CD14-positive monocyte (primary cell): Measurements from ENCODE around the gene EME2. TPM values are rescaled to one million over a fixed set of nuclear protein-coding genes. Genes with fewer than 3 reads are reported as not detected.

ENCODE experiments used
- DNase-seq, 3 donors: peaks; one replicate each; pipeline ENCODE4 v3.0.0-alpha.2; 2011 to 2022
- H2AFZ ChIP-seq: 2 replicates; pipeline ENCODE4 v1.6.0; 2012; ENCODE audit warnings: mild to moderate bottlenecking, low read depth, low read length, inconsistent platforms; ENCODE audit not compliant: insufficient read depth, poor library complexity, severe bottlenecking
- H3K27ac ChIP-seq, 2 donors: 1 replicate in 1 of 2; 2 replicates in 1 of 2; pipeline ENCODE4 v1.5.1; 2012 to 2013; ENCODE audit warnings: low read length in 2 of 2, control low read depth in 1 of 2, inconsistent platforms in 1 of 2, low read depth in 1 of 2, mild to moderate bottlenecking in 1 of 2
- H3K27me3 ChIP-seq, 2 donors: one replicate each; pipeline versions ENCODE4 v1.6.0 to v1.6.1; 2011 to 2013; ENCODE audit warnings: low read length in 2 of 2; ENCODE audit not compliant: control insufficient read depth in 2 of 2, insufficient read depth in 2 of 2
- H3K36me3 ChIP-seq, 2 donors: replicated peaks in 1 of 2; 1 replicate in 1 of 2; 2 replicates in 1 of 2; pipeline versions ENCODE4 v1.5.1 to v1.6.1; 2012 to 2013; ENCODE audit warnings: low read length in 2 of 2, control low read depth in 1 of 2, inconsistent platforms in 1 of 2, mild to moderate bottlenecking in 1 of 2; ENCODE audit not compliant: insufficient read depth in 2 of 2, control insufficient read depth in 1 of 2
- H3K4me1 ChIP-seq, 2 donors: 1 replicate in 1 of 2; 2 replicates in 1 of 2; pipeline versions ENCODE4 v1.5.1 to v1.6.1; 2012 to 2013; ENCODE audit warnings: low read length in 2 of 2, control low read depth in 1 of 2, inconsistent platforms in 1 of 2, mild to moderate bottlenecking in 1 of 2, moderate library complexity in 1 of 2; ENCODE audit not compliant: insufficient read depth in 2 of 2, control insufficient read depth in 1 of 2
- H3K4me2 ChIP-seq: replicated peaks from 2 replicates; pipeline ENCODE3; 2012; ENCODE audit warnings: low read length, moderate library complexity, mild to moderate bottlenecking; ENCODE audit not compliant: poor library complexity, severe bottlenecking; ENCODE audit errors: extremely low read depth
- H3K4me3 ChIP-seq, 3 experiments: fragments of 200-600 bp in 1 of 3; sonication (generic) in 1 of 3; replicated peaks in 1 of 3; 1 replicate in 2 of 3; 2 replicates in 1 of 3; pipeline ENCODE4 v1.5.1; 2011 to 2013; ENCODE audit warnings: low read length in 3 of 3, mild to moderate bottlenecking in 3 of 3, control low read depth in 2 of 3, low read depth in 2 of 3, inconsistent platforms in 1 of 3, moderate library complexity in 1 of 3
- H3K79me2 ChIP-seq: 2 replicates; pipeline ENCODE4 v1.6.0; 2012; ENCODE audit warnings: mild to moderate bottlenecking, control low read depth, inconsistent platforms, low read length, moderate library complexity; ENCODE audit not compliant: insufficient read depth
- H3K9ac ChIP-seq: 2 replicates; pipeline ENCODE4 v1.6.0; 2017; ENCODE audit warnings: low read length, mild to moderate bottlenecking; ENCODE audit not compliant: insufficient read depth, poor library complexity, severe bottlenecking
- H3K9me3 ChIP-seq, 2 donors: replicated peaks in 1 of 2; 1 replicate in 1 of 2; 2 replicates in 1 of 2; pipeline versions ENCODE4 v1.5.1 to v1.6.1; 2012 to 2013; ENCODE audit warnings: low read length in 2 of 2, control low read depth in 1 of 2; ENCODE audit not compliant: control insufficient read depth in 1 of 2, insufficient read depth in 1 of 2
- H4K20me1 ChIP-seq: 2 replicates; pipeline ENCODE4 v1.6.0; 2012; ENCODE audit warnings: mild to moderate bottlenecking, low read length, control low read depth, moderate library complexity; ENCODE audit not compliant: insufficient read depth
- H3K27ac Mint-ChIP-seq, 7 donors: one replicate each; pipeline ENCODE4 v1.8.0; 2020; ENCODE audit warnings: mild to moderate bottlenecking in 7 of 7, mixed read lengths in 7 of 7, moderate library complexity in 6 of 7, inconsistent platforms in 2 of 7
- H3K27me3 Mint-ChIP-seq, 3 donors: one replicate each; pipeline ENCODE4 v1.8.0; 2021 to 2022; ENCODE audit warnings: low read depth in 3 of 3, mild to moderate bottlenecking in 3 of 3, mixed read lengths in 3 of 3, moderate library complexity in 3 of 3, inconsistent platforms in 1 of 3
- H3K36me3 Mint-ChIP-seq, 2 donors: one replicate each; pipeline ENCODE4 v1.8.0; 2020; ENCODE audit warnings: mixed read lengths in 2 of 2, inconsistent platforms in 1 of 2, mild to moderate bottlenecking in 1 of 2
- H3K4me1 Mint-ChIP-seq: one replicate; pipeline ENCODE4 v1.8.0; 2020; ENCODE audit warnings: mild to moderate bottlenecking, mixed read lengths
- H3K4me3 Mint-ChIP-seq, 2 donors: one replicate each; pipeline ENCODE4 v1.8.0; 2020; ENCODE audit warnings: mild to moderate bottlenecking in 2 of 2, mixed read lengths in 2 of 2, moderate library complexity in 1 of 2
- H3K9me3 Mint-ChIP-seq, 7 donors: one replicate each; pipeline ENCODE4 v1.8.0; 2020 to 2022; ENCODE audit warnings: mixed read lengths in 7 of 7, mild to moderate bottlenecking in 6 of 7, moderate library complexity in 6 of 7, inconsistent platforms in 2 of 7
- CTCF ChIP-seq: fragments of 200-600 bp; IDR thresholded peaks from one replicate; pipeline ENCODE4 v1.8.0; 2022; ENCODE audit warnings: antibody characterized with exemption, mild to moderate bottlenecking
- WGBS: methylation state at CpG from one replicate; pipeline ENCODE4 v1.1.5; 2013; ENCODE audit warnings: missing lambda C conversion rate; ENCODE audit not compliant: insufficient coverage; 5-methylcytosine and 5-hydroxymethylcytosine counted together
- intact Hi-C, 2 donors: fragments of 100-400 bp; cut with micrococcal nuclease; formaldehyde crosslinking; loops; one replicate each; pipeline versions ENCODE4 v1.15.0 to v1.15.1; 2023
- polyA plus RNA-seq, 3 donors: library from polyadenylated mRNA; depleted of rRNA in 1 of 3; unstranded in 2 of 3; stranded (reverse) in 1 of 3; fragments of 300-500 nt in 2 of 3; fragments of >200 nt in 1 of 3; fragmentation: Illumina TruSeq in 2 of 3; gene quantifications; 1 replicate in 2 of 3; 2 replicates in 1 of 3; pipeline ENCODE4 v1.2.3, GENCODE V29; 2012 to 2021

EME2 gene
- polyA plus RNA-seq, 3 donors = 0.26 to 36.6 (median 0.48) TPM

- TF ChIP-seq CTCF = no peak
- H3K9me3 Mint-ChIP-seq = peaks cover 0 to 10% (median 2%) of the 10 kb centered on the region in 7 donors
- Histone ChIP-seq H4K20me1 (peaks cover 36% of the 10 kb centered on the region), H3K27ac (peak overlapping the region in 1 of 2 donors; percentile 41), H3K9ac (no peak overlapping the region), H3K4me1 (peaks cover 13 to 14% of the 10 kb centered on the region in 2 donors), H2AFZ (no peak overlapping the region), H3K36me3 (peaks cover 39 to 43% of the 10 kb centered on the region in 2 donors), H3K9me3 (peaks cover 0 to 27% of the 10 kb centered on the region in 2 donors), H3K4me3 (no peak overlapping the region), H3K79me2 (peaks cover 6% of the 10 kb centered on the region), H3K4me2 (no peak overlapping the region), H3K27me3 (no peaks in the 10 kb centered on the region)
- DNase-seq = no peak
- intact Hi-C loops = no loop called here
- peaks cover 27 to 37% of the 10 kb centered on the region in 2 donors for H3K36me3 Mint-ChIP-seq
- peaks cover 12% of the 10 kb centered on the region for H3K4me1 Mint-ChIP-seq
- no peak overlapping the region for H3K27ac Mint-ChIP-seq
- H3K27me3 Mint-ChIP-seq = peaks cover 0 to 3% (median 0%) of the 10 kb centered on the region in 3 donors
- H3K4me3 Mint-ChIP-seq = no peak overlapping the region
- 98% methylated on average over 21 of the region's 22 CpGs for WGBS
Observed at GRCh38 chr16:1734123-1734522, 38.5 kb upstream of the EME2 start.

GRCh38 chr16:1734816-1735215, 37.8 kb upstream of the EME2 start:
- peak overlapping the region in 1 of 7 donors; percentile 68 for H3K27ac Mint-ChIP-seq
- no peak overlapping the region for H3K4me3 Mint-ChIP-seq
- H3K9me3 Mint-ChIP-seq = peaks cover 0 to 10% (median 2%) of the 10 kb centered on the region in 7 donors

More at GRCh38 chr16:1734816-1735215, 37.8 kb upstream of the EME2 start:
- Histone ChIP-seq H3K79me2 (peaks cover 6% of the 10 kb centered on the region), H3K4me2 (no peak overlapping the region), H3K9ac (no peak overlapping the region), H3K9me3 (peaks cover 0 to 34% of the 10 kb centered on the region in 2 donors), H3K36me3 (peaks cover 33 to 36% of the 10 kb centered on the region in 2 donors), H3K4me3 (no peak overlapping the region), H3K27me3 (no peaks in the 10 kb centered on the region), H4K20me1 (peaks cover 33% of the 10 kb centered on the region), H3K4me1 (peaks cover 13 to 14% of the 10 kb centered on the region in 2 donors), H2AFZ (no peak overlapping the region), H3K27ac (no peak overlapping the region)
- intact Hi-C loops = no loop called here
- H3K4me1 Mint-ChIP-seq = peaks cover 12% of the 10 kb centered on the region
- TF ChIP-seq CTCF = no peak
- no peak for DNase-seq
- 98% methylated on average over 20 of the region's 22 CpGs for WGBS
- H3K27me3 Mint-ChIP-seq = peaks cover 0 to 3% (median 0%) of the 10 kb centered on the region in 3 donors
- H3K36me3 Mint-ChIP-seq = peaks cover 20 to 31% of the 10 kb centered on the region in 2 donors
